H1 (cell line): ENCODE results near the gene GRM5. TPM values are rescaled to one million over a fixed set of nuclear protein-coding genes. Genes with fewer than 3 reads are reported as not detected.

ENCODE experiments used
- polyA plus RNA-seq, 7 experiments: library from polyadenylated mRNA; depleted of rRNA in 3 of 7; stranded (reverse) in 5 of 7; unstranded in 2 of 7; fragments of >200 nt in 5 of 7; fragments of 200-250 nt in 2 of 7; gene quantifications; 1 replicate in 5 of 7; 2 replicates in 1 of 7; 4 replicates in 1 of 7; pipeline versions ENCODE4 v1.2.1 to v1.2.3, GENCODE V29; 2011 to 2013; ENCODE audit warnings: missing spikeins in 2 of 7, mixed read lengths in 2 of 7
- total RNA-seq: library from RNA; stranded (reverse); fragmentation: NEBNext Ultra II Directional; extraction: Animal tissue kit (Norgen Biotek cat#: 25700); gene quantifications from 2 replicates; pipeline ENCODE4 v1.2.1, GENCODE V29; 2021
- TF ChIP-seq, protein P1 (sequence below): IDR thresholded peaks from 2 replicates; pipeline ENCODE4 v1.6.1; 2012; ENCODE audit warnings: low read length, inconsistent platforms

The GRM5 gene
- total and polyA plus RNA-seq, 2 of the 8 experiments (the other 6 are each of a cell fraction or from before 2014, with no cell fraction given): 0.15 to 0.43 TPM

DNA sequence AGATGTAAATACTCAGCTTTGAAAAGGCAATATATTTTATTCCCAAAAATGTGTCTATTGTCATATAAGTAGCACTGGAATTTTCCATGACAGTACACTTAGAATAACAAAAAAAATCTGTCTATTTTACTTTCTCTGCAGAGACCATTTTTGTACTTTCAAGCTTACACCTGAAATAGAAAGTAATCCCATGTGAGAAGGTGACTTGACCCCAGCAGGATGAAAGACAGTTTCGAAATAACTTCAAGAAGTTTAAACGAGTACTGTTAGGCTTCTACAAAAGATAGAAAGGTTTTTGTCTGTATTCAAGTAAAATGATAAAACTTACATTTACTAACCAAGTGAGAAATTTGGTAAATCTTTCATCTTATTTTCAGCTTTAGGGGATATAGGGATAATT, 468.4 kb downstream of the GRM5 start (continued):
- TF ChIP-seq, protein P1, sequence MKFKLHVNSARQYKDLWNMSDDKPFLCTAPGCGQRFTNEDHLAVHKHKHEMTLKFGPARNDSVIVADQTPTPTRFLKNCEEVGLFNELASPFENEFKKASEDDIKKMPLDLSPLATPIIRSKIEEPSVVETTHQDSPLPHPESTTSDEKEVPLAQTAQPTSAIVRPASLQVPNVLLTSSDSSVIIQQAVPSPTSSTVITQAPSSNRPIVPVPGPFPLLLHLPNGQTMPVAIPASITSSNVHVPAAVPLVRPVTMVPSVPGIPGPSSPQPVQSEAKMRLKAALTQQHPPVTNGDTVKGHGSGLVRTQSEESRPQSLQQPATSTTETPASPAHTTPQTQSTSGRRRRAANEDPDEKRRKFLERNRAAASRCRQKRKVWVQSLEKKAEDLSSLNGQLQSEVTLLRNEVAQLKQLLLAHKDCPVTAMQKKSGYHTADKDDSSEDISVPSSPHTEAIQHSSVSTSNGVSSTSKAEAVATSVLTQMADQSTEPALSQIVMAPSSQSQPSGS: no peak
